Lung (tissue), 12 donors: ENCODE data around the gene PDIK1L. TPM values are rescaled to one million over a fixed set of nuclear protein-coding genes. Genes with fewer than 3 reads are reported as not detected.
A peak's percentile ranks its signal among the peaks of the same experiment; 100 is the strongest.

ENCODE experiments used
- ATAC-seq: fragments of 200-7000 bp; cut with Tn5 transposase; one replicate; pipeline ENCODE4 v1.9.1; 2020; ENCODE audit warnings: moderate number of reproducible peaks; ENCODE audit not compliant: insufficient read depth, low FRiP score
- DNase-seq, 3 donors: peaks; one replicate each; pipeline ENCODE4 v3.0.0-alpha.2; 2013 to 2017
- H3K27ac ChIP-seq, 2 donors: one replicate each; pipeline ENCODE4 v1.5.1; 2013; ENCODE audit warnings: mild to moderate bottlenecking in 2 of 2, moderate library complexity in 2 of 2, control low read depth in 1 of 2, inconsistent platforms in 1 of 2, low read depth in 1 of 2, low read length in 1 of 2
- H3K27me3 ChIP-seq, 3 donors: one replicate each; pipeline ENCODE4 v1.5.1; 2013; ENCODE audit warnings: low read length in 2 of 3; ENCODE audit not compliant: control insufficient read depth in 3 of 3, insufficient read depth in 3 of 3
- H3K36me3 ChIP-seq, 4 donors: one replicate each; pipeline ENCODE4 v1.5.1; 2013; ENCODE audit warnings: low read length in 4 of 4, mild to moderate bottlenecking in 1 of 4, moderate library complexity in 1 of 4; ENCODE audit not compliant: control insufficient read depth in 4 of 4, insufficient read depth in 4 of 4
- H3K4me1 ChIP-seq, 5 donors: one replicate each; pipeline ENCODE4 v1.5.1; 2013; ENCODE audit warnings: low read length in 5 of 5, mild to moderate bottlenecking in 2 of 5, moderate library complexity in 1 of 5; ENCODE audit not compliant: control insufficient read depth in 5 of 5, insufficient read depth in 5 of 5
- H3K4me3 ChIP-seq: one replicate; pipeline ENCODE4 v1.5.1; 2013; ENCODE audit warnings: mild to moderate bottlenecking, control low read depth, moderate library complexity
- H3K9ac ChIP-seq, 2 donors: one replicate each; pipeline ENCODE4 v1.5.1; 2013; ENCODE audit warnings: low read length in 2 of 2, control low read depth in 1 of 2; ENCODE audit not compliant: insufficient read depth in 1 of 2
- H3K9me3 ChIP-seq, 4 donors: one replicate each; pipeline ENCODE4 v1.5.1; 2013; ENCODE audit warnings: low read length in 3 of 4, mild to moderate bottlenecking in 1 of 4, moderate library complexity in 1 of 4; ENCODE audit not compliant: control insufficient read depth in 4 of 4, insufficient read depth in 3 of 4
- CTCF ChIP-seq: IDR thresholded peaks from 2 replicates; pipeline ENCODE4 v1.5.1; 2012; ENCODE audit warnings: mild to moderate bottlenecking; ENCODE audit errors: control extremely low read depth, extremely low read depth
- WGBS, 2 donors: extraction: QIAGEN DNeasy Blood & Tissue Kit; methylation state at CpG; one replicate each; pipeline ENCODE4 v1.1.7; 2013; 5-methylcytosine and 5-hydroxymethylcytosine counted together
- polyA plus RNA-seq, 2 donors: library from polyadenylated mRNA; stranded (reverse); fragments of 200-250 nt; gene quantifications; one replicate each; pipeline ENCODE4 v1.2.1, GENCODE V29; 2013
- total RNA-seq, 2 donors: library from RNA; depleted of rRNA in 1 of 2; stranded (reverse); fragments of >200 nt in 1 of 2; gene quantifications; one replicate each; pipeline ENCODE4 v1.2.1, GENCODE V29; 2014 to 2021
- donor health status: control.
- donor health status: control.
- donor health status: Bipolar disorder and iron deficiency.
- donor health status: healthy.
- donor health status: DM: yes; HTN: yes; CAD: no.

Gene PDIK1L
- total and polyA plus RNA-seq, 4 donors, result 2.9 to 15.4 (median 6.3) TPM

- peak within 1 kb of the TSS in 1 of 2 donors; percentile 59 for H3K9ac ChIP-seq
- H3K4me1 ChIP-seq, result peaks cover 0 to 21% (median 5%) of the 10 kb centered on the region in 5 donors
- ATAC-seq (no peak), DNase-seq (no peak)
- H3K27ac ChIP-seq, result peak within 1 kb of the TSS; percentile 76 to 79
- no peak for TF ChIP-seq CTCF
- 72 to 81% methylated on average over 5 of the region's 5 CpGs for WGBS, 2 donors
- H3K27me3 ChIP-seq, result no peaks in the 10 kb centered on the region
- no peaks in the 10 kb centered on the region for H3K9me3 ChIP-seq
- peaks cover 0 to 3% (median 0%) of the 10 kb centered on the region in 4 donors for H3K36me3 ChIP-seq
- H3K4me3 ChIP-seq, result peak within 1 kb of the TSS; percentile 76
Observed at GRCh38 chr1:26168410-26169197, 57.0 kb downstream of the PDIK1L start, which contains the start of gene C1orf232. Gene C1orf232 (minus strand): TSS chr1:26168963. CDS start chr1:26168499, 464 bp downstream.

DNA sequence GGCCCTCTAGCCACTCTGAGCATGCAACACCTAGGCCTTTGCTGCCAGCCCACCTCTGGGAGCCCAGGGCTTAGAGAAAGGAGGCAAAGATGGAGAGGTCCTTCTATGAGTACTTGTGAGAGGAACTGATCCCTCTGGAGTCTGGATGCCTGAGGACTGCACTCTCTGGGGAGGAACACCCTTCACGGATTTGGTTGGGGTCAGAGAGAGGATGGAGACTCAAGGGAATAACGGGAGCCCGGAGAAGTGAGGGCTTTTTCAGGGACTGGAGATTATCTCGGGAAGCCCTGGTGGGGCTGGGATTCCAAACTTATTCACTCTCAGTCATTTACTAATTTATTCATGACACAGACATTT is 57.6 kb downstream of the PDIK1L start:
- DNase-seq, result no peak
- no peak overlapping the region for H3K27ac ChIP-seq
- TF ChIP-seq CTCF, result no peak
- peaks cover 0 to 3% (median 0%) of the 10 kb centered on the region in 4 donors for H3K36me3 ChIP-seq
- H3K27me3 ChIP-seq, result no peaks in the 10 kb centered on the region
- WGBS, 2 donors, result 73 to 86% methylated on average over 4 of the region's 4 CpGs
- no peaks in the 10 kb centered on the region for H3K9me3 ChIP-seq
- no peak for ATAC-seq
- no peak overlapping the region for H3K9ac ChIP-seq
- no peak overlapping the region for H3K4me3 ChIP-seq
- H3K4me1 ChIP-seq, result peaks cover 0 to 21% (median 4%) of the 10 kb centered on the region in 5 donors

DNA sequence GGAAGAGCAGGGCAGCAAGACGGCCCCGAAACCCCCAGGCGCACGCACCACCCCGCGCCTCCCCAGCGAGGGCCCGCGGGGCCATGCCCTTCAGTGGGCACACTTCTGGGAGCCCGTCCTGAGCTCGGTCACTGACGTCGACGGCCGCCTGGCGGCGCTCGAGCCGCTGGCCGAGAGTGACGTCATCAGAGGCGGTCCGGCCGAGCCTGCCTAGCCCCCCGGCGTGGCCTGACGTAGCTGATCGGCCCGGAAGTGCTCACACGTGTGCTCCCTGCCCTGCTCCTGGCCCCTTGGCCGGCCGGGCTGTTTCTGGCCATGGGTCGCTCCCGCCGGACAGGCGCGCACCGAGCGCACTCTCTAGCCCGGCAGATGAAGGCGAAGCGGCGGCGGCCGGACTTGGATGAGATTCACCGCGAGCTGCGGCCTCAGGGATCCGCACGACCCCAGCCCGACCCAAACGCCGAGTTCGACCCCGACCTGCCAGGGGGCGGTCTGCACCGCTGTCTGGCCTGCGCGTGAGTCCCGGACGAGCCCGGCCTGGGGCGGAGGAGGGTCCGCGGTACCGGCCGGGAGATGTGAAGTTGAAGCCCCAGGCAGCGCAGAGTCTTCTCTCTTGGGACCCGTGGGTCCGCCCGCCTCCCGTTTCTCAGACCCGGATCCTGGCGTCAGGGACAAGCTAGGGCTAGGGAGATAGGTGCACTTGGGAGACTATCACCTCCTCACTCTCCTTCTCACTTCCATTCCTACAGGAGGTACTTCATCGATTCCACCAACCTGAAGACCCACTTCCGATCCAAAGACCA is 58.2 kb downstream of the PDIK1L start, which contains the start of gene ZNF593:
Gene ZNF593, plus strand, starts transcription at position 240 of the 803 bp plus-strand sequence. Its CDS starts 76 bp downstream, at position 316.
- Histone ChIP-seq H3K36me3 (peaks cover 0 to 3% (median 0%) of the 10 kb centered on the region in 4 donors), H3K9ac (peak within 1 kb of the TSS; percentile 52 to 59), H3K9me3 (no peaks in the 10 kb centered on the region), H3K27me3 (no peaks in the 10 kb centered on the region), H3K4me1 (peaks cover 0 to 16% (median 4%) of the 10 kb centered on the region in 5 donors), H3K27ac (peak within 1 kb of the TSS; percentile 76 to 79), H3K4me3 (peak within 1 kb of the TSS; percentile 76)
- DNase-seq (peak; percentile 92 to 94 (median 94)), ATAC-seq (peak; percentile 90)
- 1 to 2% methylated on average over 61 to 76 of the region's 76 CpGs for WGBS, 2 donors
- peak; percentile 96 for TF ChIP-seq CTCF
